HG03159 (cell line): ENCODE data around the gene PAFAH2.
"Not testable (repeated sequence)": the region's sequence is repeated elsewhere in the genome, so short reads cannot be mapped to it uniquely, and the experiment has no call there.

Experiments used
- ATAC-seq: cut with Tn5 transposase; IDR thresholded peaks from one replicate; pipeline ENCODE4 v1.9.1; 2021; ENCODE audit warnings: mild to moderate bottlenecking, moderate library complexity; ENCODE audit not compliant: unreplicated experiment

Gene PAFAH2

DNA sequence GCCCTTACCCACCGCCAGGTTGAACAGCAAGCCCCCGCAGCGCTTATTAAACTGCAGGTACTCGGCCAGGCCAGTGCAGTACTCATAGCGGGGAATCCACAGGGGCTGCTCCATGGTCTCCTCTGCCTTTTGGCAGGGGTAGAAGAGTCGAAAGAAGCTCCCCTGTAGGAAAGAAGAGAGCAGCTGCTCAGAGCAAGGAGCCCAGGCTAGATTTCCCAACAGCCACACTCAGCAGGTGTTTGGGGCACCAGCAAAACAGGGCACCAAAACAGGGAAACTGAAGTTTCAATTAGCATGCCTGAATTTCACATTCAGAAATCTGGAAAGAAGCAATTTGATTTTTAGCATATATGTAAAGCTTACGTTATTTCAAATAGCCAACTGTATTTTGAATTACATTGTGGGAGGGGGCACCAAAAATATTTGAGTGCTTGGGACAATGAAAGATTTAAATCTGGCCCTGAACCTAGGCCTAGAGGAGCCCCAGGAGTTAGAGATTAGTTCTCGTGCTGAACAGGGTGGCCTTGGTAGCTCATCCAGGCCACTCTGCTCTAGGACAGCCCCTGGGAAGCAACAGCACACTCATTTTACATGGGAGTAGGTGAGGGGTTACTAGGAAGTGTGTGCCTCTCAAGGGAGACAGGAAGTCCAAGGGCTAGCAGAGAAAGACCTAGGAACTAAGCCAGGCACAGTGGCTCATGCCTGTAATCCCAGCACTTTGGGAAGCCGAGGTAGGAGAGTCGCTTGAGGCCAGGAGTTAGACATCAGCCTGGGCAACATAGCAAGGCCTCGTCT lies 8.2 kb downstream of the PAFAH2 start:
- no peak for ATAC-seq

DNA sequence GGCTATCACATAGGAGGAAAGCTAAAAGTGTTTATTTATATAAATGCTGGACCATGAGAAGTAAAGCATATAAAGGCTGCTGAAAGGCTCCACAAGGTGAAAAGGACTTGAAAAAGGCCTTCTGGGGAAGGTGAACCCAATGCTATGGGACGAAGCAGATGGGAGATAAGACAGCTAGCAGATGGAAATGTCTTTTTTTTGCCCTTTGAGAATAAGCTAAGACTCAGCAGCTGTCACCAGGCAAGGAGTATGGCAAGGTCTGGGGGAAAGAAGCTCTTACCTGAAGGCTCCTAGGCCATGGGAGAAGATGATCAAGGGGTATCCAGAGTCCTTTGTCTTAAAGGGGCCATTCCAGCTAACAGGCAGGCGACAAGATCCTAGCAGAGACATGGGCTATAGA lies 9.9 kb downstream of the PAFAH2 start:
- ATAC-seq: no peak

- ATAC-seq: not testable (repeated sequence)
Measured at GRCh38 chr1:25986773-25987172, 11.1 kb downstream of the PAFAH2 start.

DNA sequence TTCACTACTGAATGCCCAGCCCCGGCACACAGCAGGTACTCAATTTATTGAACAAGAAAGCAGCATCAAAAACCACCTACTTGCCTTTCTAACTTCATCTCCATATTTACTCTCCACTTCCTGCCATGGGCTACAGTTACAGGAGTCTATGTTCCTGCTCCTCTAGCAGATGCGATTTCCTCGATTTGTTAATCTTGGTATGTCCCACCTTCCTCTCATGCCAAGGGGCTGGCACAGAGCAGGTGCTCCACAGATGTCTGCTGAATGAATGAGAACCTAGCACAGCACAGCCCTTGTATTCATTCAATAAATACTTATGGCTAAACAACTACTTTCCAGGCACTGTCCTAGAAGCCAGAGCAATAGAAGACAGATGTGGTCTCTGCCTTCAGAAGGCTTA lies 12.2 kb downstream of the PAFAH2 start:
- no peak for ATAC-seq

DNA sequence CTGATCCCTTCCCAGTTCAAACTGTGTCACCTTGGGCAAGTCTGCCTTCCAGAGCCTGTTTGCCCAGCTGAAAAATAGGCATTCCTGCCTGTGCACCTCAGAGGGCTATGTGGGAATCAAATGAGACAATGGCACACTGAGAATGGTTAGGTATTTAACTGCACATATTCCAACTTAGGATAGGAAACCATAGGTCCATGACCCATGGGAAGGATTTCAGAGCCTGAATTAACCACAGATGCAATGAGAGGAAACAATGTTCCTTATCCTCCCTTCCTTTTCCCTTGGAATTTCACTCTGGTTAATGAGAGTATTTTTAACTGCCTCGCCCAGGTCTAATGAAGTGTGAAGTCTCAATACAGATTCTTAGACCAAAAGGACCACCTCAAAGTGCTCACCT lies 12.7 kb downstream of the PAFAH2 start:
- ATAC-seq: no peak

GRCh38 chr1:25979210-25979609 lies 18.7 kb downstream of the PAFAH2 start:
- ATAC-seq: no peak

DNA sequence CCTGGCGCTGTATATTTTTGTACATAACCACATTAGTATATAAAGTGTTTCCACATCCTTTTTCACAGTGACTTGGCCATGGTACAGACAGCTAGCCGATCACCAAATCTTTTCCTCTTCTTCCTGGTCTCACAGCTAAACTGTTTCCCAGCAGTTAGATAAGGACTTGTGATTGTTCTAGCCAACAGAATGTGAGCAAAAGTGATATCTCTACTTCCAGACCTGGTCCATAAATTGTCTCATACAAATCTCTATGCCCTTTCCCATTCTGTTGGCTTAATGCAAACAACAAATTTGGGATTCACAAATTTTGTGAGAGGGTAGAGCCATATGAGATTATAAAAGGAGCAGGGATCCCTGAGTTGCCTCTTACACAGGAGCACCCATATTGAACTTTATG lies 19.5 kb downstream of the PAFAH2 start:
- no peak for ATAC-seq

DNA sequence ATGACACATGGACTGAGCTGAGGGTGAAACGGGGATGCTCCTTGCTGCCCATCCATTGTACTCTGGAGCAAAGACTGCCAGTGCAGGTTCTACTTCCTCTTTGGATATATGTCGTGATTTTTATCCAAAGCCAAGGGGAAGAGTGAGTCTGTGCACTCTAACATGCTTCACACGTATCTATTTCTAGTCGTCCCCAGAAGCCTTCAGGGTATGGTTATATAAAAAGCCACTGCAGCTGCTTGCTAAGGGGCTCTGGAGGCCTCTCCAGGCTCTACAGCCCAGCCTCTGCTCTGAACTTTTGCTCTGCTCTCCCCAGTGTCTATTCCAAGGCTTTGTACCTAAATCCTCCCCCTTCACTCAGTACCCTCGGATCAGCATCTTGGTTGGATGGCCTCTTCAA lies 20.1 kb downstream of the PAFAH2 start:
- ATAC-seq: no peak

DNA sequence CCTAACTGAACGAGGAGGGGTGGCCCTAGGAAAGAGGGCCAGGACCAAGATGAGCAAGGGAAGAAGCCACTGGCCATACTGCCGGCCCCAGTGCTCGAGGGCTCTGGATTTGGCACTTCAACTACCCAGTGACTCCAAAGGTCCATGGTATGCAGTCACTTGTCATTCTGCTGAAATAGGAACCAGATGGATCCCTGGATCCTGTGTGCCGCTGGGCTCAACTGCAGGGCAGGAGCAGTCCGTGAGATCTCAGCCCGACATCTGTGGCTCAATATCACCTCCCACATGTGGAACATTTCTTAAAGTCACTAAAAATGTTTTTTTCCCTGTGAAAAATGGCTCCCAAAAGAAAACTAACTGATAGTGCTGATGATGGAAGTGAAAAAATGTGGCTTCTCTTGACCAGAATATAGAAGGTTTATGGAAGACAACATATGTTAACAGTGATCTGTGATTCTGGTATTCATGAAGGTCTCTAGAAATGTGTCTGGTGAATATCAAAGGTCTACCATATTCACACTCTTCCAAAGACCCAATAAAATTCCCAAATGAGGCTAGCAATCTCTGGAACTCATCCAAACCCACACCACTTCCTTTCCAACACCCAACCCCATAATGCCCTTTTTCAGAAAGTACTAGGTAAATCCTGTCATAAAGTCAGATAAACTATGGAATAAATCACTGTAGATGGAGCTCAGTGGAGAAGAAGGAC lies 24.1 kb downstream of the PAFAH2 start:
- ATAC-seq: no peak

DNA sequence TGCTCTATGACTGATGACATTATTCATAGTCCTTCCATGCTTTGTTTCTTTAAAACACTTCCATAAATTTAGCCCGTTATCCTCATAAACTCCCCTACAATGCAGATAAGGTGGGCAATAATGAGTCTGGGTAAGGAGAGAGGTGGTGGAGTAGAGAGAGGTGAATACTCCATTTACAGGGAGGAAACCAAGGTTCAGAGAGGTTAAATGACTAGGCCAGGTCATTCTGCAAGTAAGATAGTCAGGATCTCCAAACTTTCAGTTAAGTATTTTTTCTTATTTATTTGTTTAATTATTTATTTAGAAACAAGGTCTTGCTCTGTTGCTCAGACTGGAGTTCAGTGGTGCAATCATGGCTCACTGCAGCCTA lies 26.1 kb downstream of the PAFAH2 start:
- no peak for ATAC-seq

DNA sequence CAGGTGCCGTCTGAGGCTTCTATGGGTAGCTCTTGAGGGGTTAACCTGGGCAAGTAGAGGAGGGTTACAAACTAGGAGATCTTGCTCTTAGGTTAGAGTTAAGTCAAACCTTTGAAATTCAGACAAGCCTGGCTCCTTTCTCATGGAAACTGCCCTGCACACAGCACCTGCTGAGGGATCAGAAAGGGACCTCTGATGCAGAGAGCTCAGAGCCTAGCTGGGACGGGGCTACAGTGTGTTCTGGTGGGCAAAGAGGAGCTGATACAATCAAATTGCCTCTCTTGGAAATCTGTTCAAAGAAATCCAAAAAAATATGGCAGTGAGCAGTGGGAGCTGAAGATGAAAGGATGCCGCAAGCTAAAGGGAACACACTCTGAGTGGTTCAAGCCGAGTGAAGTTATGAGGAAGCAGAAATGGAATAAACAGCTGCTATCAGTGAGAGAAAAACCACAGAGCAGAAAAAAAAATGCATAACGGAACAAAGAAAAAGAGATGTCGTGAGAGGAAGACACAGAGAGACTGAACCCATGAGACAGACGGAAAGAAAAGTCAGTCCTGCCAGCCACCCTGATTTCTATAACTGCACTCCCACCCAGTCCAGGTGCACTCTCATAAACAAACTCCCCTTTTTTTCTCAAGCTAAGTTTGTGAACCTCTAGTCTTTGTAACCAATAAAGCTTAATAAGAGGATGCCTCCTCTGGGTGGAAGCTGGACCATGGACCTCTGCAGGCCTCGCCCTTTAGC lies 26.6 kb downstream of the PAFAH2 start:
- no peak for ATAC-seq

DNA sequence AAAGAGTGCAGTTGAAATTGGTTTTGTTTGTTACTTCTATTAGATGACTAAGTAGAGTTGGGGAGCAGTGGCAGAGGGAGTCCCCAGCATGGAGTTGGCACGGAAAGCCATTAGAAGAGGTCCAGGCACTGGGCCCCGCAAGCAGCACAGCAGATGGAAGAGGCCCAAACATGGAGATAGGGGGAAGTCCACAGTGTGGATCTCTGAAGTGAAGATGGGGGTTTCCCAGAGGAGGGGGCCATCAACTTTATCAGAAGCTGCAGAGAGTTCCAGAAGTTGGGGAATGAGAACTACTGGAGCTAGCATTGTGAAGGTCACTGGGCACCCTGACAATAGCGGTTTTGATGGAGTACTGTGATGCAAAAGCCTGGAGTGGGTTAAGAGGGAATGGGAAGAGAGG lies 30.6 kb downstream of the PAFAH2 start:
- no peak for ATAC-seq

DNA sequence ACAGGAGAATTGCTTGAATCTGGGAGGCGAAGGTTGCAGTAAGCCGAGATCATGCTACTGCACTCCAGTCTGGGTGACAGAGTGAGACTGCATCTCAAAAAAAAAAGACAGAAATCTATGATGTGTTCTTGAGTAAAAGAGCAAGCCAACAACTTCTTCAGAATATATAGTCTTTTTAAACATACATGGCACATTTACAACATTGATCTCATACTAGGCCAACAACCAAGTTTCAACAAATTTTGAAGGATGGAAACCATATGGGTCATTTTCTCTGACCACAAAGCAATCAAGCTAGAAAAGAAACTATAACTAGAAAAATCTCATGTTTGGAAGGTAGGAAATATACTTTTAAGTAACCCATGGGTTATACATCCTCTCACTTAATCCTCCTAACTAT lies 38.3 kb downstream of the PAFAH2 start:
- no peak for ATAC-seq

- no peak for ATAC-seq
Measured at GRCh38 chr1:25958465-25958864, 39.4 kb downstream of the PAFAH2 start.

DNA sequence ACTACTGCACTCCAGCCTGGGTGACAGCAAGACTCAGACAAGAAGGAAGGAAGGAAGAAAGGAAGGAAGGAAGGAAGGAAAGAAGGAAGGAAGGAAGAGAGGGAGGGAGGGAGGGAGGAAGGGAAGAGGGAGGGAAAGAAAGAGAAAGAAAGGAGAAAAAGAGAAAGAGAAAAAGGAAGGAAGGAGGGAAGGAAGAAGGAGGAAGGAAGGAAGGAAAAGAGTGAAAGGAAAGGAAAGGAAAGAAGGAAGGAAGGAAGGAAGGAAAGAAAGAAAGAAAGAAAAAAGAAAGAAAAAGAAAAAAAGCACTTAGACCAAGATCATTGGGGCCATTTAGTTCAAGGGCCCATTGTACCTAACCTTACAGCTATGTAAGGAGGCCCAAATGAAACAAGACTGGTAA lies 42.3 kb downstream of the PAFAH2 start:
- no peak for ATAC-seq

- ATAC-seq: no peak
Measured at GRCh38 chr1:25954282-25954938, 43.5 kb downstream of the PAFAH2 start.

GRCh38 chr1:25952841-25953401 lies 44.9 kb downstream of the PAFAH2 start:
- ATAC-seq: no peak

DNA sequence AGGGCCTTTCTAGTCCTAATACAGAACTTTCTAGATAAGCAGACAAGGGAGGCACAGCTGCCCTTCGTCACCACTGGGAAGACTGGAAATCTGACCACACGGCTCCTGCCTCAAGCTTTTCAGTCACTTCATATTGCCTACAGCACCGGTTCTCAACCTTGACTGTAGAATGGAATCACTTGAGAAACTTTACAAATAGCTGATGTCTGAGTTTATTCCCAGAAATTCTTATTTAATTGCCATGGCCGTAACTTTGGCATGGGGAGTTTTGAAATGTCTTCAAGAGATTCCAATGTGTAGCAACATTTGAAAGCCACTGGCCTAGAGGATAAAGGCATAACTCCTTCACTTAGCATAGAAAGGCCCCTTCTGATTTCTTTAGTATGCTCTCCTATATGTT lies 49.2 kb downstream of the PAFAH2 start:
- no peak for ATAC-seq

- ATAC-seq: no peak
Measured at GRCh38 chr1:25947027-25947426, 50.8 kb downstream of the PAFAH2 start.

GRCh38 chr1:25945761-25946160 lies 52.1 kb downstream of the PAFAH2 start:
- no peak for ATAC-seq

- no peak for ATAC-seq
Measured at GRCh38 chr1:25944986-25945385, 52.9 kb downstream of the PAFAH2 start.
